HG03378 (cell line): ENCODE results near the gene GLIS1.

Source experiments
- ATAC-seq: cut with Tn5 transposase; IDR thresholded peaks from one replicate; pipeline ENCODE4 v1.9.1; 2021; ENCODE audit warnings: mild to moderate bottlenecking, moderate library complexity; ENCODE audit not compliant: unreplicated experiment

Gene GLIS1

DNA sequence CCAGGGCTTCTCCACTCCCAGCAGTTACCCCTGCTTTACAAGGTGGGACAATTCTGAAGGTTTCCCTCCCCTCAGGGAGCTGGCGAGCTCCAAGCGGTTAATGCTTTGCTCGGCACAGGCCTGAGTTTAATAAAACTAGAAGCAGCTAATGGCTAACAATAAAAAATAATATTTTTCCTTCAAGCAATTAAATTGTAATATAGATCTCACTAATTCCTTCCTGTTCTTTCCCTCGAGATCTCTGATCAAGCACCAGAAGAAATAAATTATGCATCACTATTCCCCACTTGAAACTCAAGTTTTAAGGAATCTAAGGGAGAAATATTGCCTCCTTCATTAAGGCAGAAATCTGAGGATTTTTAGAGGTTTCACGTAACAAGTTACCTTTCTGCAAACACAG lies 42.9 kb downstream of the GLIS1 start:
- no peak for ATAC-seq

DNA sequence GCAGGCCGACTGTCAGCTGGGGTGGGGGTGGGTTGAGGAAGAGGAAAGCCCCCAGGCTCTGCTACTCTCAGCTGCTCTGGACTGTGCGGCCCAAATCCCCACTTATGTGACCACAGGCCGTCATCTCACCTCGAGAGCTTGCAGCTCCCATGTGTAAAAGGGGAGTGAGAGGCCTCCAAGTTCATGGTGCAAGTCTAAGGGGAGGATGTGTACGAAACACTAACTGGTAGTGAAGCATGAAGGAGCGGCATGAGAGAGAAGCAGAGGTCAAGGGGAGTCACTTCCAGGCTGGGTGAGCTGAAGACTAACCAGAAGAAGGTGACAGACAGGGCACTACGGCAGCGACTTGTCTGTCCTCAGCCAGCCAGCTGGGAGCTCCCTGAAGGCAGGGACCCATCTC lies 43.8 kb downstream of the GLIS1 start:
- no peak for ATAC-seq

DNA sequence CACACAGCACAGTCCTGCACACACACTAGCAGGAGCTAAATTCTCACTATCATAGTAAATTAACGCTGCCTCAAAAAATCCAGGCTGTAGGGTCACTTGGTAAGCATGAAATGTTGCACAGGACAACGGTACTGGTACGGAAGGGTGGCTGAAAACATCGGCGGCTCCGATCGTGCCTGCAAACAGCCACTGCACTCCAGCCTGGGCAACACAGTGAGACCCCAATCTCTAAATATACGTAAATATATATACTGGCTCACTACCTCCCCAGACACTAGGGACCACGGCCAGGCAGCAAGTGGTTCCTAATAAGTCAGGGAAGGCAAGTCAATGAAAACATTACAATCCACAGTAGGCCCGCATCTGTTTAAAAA lies 44.3 kb downstream of the GLIS1 start:
- no peak for ATAC-seq

DNA sequence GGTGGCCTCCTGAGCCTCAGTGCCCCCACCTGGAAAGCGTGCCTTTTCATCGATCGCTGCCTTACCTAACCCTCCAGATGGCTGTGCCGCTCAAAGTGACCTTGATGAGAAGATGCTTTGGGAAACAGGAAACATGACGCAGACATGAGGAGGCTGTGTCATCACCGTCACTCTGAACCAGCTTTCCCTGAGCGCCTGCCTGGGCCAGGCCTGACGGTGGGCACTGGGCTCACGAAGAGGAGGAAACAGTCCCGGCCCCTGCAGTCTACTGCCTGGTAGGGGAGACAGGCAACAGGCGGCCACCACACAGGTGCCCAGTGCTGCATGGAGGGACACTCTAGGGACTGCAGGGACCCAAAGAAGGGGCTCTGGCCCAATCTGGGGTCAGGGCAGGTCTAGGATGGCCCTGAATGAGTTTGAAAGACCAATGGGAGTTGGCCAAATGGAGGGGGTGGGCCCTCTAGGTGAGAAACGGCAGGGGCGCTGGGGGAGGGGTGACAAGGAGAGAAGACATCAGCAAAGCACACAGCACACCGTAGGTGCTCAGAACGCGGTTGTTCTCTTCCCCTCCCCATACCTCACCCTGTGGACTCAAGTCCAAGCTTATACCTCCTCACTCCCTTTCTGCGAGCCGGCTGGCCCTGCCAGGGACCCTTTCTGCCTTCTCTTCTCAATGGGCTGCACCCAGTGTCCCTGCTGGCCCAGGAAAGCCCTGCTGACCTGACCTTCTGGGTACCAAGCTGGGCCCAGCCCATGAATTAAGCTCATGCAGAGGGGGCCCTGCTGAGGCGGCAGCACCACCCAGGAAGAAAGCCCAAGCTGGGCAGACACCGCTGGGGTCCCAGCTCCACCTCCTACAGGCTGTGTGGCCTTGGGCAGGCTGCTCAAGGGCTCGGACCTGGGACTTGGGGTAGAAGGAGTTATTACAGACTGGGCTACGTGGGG lies 44.9 kb downstream of the GLIS1 start:
- ATAC-seq: no peak

DNA sequence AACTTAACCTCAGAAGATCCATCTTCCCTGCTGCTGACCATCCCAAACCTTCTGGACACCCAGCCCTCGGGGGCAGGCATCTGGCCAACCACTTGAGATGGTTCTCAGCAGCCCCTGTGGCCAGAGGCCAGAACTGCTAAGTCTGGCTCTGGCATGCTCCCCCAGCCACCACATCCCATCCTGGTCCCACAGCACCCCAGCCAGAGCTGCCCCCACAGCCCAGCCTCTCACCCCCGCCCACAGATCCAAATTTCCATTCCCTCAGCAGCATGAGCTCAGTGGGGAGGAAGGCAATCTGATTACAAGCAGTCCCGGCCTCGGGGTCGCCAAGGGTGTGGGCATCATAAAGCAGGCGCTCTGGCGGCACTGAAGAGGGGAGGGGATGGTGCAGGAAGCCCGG lies 45.6 kb downstream of the GLIS1 start:
- no peak for ATAC-seq

DNA sequence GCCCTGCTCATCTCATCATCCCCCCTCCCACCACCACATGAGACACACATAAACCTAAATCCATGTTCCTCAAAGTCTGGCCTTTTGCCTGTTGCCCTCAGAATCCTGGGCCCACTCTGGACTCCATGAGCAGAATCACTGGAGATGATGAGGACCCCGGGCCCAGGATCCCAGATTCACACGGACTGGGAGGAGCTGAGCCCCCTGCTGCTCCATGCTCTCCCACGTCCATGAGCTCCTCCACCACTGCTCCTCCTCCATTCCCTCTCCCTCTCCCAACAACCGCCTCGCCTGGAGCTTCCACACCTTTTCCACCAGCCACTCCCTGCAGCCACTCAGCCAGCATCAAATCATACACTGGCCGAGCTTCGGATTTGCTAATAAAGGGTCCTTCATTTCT lies 47.6 kb downstream of the GLIS1 start:
- ATAC-seq: no peak

DNA sequence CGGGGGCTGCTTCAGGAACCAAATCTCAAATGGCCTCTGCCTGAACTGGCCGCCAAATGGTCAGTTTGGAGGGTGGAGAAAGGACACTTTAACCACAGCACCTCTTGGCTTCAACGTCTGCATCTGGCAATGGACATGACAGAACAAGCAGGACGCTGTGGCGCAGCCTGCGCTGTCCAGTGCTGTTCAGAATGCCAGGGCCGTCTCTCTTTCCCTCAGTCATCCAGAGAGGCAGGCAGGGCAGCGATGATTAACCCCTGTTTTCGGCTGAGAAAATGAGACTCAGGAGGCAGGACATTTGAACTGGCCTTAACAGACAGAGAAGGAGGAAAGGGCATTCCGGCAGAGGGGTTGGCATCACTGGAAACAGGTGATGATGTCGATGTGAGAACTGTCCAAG lies 48.6 kb downstream of the GLIS1 start:
- ATAC-seq: no peak

DNA sequence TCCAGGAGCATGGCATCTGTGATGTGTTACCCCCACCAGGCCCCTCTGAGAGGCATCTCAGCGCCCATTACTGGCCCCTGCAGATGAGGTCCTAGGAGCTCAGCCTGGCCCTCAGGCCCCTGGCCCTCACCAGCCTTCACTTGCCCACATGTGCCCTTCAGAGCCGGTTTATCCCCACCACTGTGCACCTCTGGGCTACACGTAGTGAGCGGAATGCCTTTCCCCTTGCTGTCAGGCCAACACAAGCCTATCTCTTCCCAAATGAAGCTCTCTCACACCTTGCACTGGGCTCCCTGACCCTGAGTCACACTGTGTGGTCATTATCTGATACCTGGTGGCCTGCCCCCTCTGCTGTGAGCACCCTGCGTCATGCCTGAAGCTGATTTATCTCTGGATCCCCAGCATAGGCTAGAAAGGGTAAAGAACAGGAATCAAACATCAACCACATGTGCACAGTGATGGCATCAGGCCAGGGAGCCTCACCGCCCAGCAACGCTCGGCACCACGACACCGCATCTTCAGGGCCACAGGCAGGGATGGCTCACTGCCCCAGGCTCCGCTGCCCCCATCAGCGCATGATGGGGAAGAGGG lies 49.1 kb downstream of the GLIS1 start:
- no peak for ATAC-seq

DNA sequence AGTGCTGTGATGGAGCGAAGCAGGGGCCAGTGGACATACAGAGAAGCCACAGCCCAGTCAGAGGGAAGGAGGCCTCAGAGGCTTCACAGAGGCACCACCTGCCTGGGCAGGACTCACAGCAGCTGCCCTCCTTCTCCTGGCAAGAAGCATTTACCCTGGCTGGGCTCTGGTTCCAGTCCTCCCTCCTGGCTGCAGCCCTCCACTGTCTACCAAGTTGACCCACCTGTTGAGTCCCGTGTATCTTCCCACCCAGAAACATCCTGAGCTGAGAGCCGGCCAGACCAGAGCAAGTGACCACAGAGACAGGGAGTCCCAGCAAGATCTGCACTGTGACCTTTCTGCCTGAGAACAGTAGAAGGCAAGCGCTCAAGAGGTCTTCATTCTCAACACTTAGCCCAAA lies 49.7 kb downstream of the GLIS1 start:
- no peak for ATAC-seq

DNA sequence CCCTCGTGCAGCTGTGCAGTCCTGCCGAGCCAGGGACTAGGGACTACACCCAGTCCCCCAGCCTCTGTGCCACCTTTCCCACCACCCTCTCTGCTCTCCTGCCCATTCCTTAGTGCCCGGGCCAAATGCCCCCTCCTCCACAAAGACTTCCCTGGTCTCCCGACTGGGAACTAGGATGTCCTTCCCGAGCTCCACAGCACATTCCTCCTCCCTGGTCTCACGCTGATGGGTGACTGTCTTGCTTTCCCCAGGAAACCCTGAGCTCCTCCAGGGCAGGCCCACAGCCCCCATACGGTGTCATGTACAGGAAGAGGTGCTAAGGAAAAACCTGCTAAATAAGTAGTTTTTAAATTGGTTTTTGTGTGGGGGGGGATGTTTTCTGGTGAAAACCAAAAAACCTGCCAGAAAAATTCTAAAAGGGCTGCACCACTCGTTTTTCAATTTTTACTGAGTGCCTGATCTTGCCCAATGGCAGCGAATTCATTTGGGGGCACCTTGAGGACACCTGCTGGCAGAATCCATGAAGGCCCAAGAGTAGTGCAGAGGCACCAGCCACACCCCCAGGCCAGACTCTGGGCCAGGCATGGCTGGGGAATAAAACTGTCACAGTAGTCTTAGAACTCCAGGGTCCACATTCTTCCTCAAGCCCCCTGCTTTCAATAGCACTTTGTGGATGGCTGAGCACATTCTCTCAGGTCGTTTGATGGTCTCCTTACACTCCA lies 50.4 kb downstream of the GLIS1 start:
- no peak for ATAC-seq

DNA sequence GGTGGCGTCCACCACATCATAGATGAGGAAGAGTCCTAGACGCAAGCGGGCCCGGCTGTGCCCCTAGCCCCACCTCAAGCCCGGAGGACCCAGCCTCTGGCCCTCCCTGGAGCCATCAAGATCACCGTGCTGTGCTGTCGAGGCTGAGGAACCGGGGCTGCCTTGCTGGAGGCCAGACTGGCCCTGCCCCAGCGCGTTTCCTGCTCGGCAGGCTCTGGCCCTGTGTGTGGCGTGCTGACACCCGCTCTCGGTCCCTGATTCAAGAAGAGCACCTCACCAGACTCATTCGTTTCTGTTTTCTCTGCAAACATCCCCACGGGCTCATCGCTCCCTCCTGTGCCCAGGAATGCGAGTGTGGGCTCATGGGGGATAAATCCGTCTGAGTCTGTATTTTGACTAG lies 51.1 kb downstream of the GLIS1 start:
- ATAC-seq: no peak

DNA sequence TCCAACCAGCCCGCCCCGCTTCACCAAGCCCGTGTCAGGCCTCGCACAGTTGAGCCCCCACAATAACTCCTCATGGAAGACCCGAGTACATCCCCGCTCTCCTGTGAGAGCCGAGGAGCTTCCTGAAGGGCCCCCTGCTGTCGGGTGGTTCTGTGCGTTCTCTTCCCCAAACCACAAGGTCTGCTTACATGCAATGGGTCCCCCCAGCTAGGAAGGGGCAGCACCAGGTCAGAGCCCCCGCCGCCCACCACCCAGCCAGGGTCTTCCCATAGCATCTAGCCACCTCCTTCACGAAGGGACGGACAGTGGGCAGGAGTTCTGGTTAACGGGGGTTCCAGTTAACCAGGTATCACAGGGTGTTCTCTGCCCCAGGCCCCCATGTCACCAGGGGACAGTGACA lies 51.5 kb downstream of the GLIS1 start:
- ATAC-seq: no peak

DNA sequence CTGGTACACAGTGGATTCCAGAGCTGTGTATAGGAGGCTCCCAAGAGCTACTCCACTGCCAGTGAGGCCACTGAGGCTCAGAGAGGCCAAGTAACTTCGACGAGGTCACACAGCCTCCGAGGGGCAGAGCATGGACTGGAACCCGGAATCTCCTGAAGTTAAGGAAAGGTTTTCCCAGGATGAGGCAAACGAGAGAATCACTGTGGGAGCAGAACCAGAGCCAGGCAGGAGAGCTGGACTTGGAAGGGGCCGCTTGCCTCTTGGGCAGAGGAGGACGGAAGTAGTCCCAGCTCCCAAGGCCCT lies 52.0 kb downstream of the GLIS1 start:
- no peak for ATAC-seq

DNA sequence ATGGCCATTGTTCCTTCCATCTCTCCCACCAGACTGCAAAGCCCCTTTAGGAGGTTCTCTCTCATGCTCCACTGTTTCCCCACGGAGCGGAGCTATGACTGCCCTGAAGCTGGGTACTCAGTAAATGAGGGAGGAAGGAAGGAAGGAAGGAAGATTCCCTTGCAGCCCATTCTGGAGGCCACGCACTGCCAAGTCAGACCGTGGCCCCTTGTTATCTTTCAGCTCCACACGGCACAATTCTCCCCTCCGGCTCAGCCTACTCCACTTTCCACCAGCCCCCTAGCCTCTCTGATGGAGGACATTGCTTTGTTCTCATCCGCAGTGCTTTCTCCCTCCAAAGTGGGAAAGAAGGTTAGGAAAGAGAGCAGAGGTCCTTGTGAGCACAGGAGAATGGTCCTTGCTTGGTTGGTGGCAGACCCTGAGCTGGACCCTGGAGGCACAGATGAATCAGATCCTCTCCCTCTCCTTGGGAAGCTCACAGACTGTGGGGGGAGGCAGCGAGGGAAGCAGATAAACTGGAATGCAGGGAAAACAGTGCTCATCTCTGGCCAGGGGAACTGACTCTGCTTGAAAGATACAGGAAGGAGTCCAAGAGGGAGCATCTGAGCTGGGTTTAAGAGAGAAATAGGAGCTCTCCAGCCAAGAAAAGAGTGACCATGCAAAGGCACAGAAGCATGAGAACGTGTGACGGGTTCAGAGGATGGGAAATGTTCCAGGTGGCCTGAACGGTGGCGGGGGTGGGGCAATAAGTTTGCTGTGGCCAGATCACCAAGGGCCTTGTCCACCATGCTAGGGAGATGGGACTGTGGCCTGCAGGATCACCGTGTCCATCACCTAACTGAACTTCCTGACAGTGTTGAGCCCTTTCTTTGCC lies 52.6 kb downstream of the GLIS1 start:
- ATAC-seq: no peak

DNA sequence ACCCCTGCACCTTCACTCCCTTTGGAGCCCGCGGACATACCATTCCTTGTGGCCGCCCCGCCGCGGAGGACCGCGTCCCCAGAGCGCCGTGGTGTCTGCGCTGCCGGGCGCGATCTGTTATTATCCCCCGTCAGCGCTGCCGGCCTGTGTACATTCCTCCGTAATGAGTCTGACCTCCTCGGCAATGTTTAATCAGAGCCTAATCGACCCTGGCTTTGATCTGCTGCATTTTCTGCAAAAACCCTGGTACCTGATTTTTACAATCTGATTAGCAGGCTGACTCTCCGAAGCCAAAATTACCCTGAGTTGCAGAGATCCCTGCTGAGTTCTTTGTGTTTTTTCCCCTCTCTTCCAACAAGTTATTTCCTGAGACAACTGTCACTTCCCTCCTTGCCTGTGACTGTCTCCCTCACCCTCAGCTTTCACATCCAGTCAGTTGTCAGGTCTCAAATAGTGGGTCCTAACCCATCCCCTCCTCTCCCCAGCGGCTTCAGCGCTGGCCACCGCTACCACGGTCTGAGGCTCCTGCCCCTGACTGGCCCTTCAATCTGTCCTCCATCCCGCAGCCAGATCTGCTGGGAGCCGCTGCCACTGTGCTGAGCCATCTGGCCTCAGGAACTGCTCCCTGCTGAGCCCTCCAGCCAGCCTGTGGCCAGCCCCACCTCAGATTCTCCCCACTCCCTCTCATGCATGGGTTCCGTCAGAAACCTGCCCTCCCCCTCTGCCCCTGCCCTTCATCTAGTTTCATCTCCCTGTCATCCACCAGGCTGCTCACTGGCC lies 53.5 kb downstream of the GLIS1 start:
- ATAC-seq: no peak

DNA sequence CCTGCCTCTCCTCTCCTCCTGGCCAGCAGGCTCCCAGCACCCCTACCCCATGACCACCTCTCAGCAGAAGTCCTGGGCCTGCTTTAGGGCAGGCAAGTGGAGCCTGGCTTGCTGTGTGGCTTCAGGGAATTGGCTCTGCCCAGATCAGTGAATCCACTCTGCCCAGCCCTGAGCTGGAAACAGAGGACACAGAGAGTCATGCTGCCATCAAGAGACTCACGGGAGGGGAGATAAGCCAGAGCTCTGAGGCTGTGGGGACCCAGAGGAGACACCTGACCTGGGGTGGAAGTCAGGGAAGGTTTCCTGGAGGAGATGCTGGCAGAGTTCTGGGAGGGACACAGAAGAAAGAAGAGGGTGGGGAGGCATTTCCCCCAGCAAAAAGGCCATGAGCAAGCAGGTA lies 54.2 kb downstream of the GLIS1 start:
- no peak for ATAC-seq

DNA sequence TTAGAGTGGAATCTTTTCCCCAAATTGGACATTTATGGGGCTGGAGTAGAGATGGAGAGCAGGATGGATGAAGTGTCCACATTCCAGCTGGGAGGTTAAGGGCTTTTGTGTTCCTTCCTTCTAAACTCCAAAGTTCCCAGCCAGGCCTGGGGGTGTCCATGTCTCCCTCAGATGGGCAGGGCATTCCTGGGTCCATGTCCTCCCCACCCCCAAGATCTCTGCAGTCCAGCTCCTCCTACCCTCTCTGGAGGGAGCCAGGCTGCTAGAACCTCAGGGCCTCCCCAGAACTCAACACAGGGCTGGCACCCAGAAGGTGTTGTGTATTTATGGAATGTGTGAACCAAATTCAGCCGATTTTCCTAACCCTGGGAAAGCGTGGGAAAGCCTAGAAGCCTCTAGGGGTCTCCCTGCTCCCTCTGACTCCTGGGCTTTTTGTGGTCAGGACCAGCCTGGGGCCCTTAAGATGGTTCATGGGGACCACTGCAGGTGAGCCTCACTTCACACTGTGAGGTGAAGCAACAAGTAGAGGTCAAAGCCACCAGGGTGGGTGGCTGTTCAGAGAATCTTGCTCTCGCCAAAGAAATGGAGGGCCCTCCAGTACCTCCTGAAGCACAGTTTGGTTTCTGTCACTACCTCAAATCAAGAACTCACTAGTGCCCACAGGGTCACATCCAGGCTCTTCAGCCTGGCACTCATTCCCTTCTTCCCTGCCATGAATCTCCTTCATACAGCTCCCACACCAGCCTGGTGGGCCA lies 54.8 kb downstream of the GLIS1 start:
- ATAC-seq: no peak

DNA sequence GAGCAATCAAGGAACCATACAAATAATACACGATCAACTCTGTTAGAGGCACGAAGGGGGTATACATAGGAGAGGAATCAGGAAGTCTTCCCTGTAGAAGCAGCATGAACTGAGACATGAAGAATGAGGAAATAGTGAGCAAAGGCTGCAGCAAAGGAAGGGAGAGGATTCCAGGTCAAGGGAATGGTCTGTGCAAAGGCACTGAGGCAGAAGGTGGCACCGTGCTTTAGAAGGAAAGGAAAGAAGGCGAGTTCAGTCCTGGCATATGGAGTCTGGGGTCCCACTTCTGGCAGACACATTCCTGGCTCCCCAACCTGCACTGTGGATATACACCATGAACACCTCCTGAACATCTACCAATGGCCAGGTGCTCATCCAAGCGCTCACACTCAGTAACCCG lies 56.1 kb downstream of the GLIS1 start:
- no peak for ATAC-seq

DNA sequence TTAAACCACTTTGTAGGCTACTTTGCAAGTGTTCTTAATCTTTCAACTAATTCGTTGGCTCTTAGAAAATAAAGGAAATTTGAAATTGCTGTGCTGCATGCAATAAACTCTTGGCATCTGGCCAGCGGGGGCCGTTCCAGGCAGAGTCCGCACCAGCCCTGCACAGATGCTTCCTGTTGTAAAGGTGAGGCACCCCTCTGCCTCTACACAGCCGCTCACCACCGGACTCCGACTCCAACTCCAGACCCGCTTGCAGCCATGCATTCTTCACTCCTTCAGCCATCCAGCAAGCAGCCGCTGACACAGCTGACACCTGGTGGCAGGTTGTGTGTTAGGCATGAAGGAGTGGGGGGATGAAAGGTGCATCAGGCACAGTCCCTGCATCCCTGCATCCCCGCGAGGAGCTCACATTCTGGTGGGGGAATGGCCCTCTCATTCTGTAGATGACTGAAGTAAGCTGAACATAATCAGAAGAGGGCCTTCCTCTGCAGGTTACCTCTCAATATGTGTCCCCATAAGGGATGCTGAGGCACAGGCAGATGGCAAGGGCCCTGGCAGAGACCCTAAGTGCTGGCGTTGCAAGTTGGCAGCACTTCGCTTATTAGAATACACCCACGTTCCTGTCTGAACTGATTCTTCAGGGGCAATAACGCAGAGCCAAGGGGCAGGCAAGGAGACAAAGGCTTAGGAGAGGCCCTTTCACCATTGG lies 56.8 kb downstream of the GLIS1 start:
- ATAC-seq: no peak
